ENCODE data around the gene GFRA4.

GFRA4 gene

GRCh38 chr20:3652221-3652620 lies 11.0 kb downstream of the GFRA4 start:
- no peak for TF ChIP-seq CTCF (conservative IDR thresholded peaks at IDR 0.05; ENCODE audit: low read length)
- no peak for DNase-seq (ENCODE audit: low read depth)
- H3K4me3 ChIP-seq (ENCODE audit: low read length): no peak overlapping the region

GRCh38 chr20:3651204-3651962 lies 11.8 kb downstream of the GFRA4 start:
- TF ChIP-seq CTCF (conservative IDR thresholded peaks at IDR 0.05; ENCODE audit: low read length): no peak
- no peak overlapping the region for H3K4me3 ChIP-seq (ENCODE audit: low read length)
- DNase-seq (ENCODE audit: low read depth): no peak

GRCh38 chr20:3648951-3649350 lies 14.2 kb downstream of the GFRA4 start:
- DNase-seq (ENCODE audit: low read depth): no peak
- no peak for TF ChIP-seq CTCF (conservative IDR thresholded peaks at IDR 0.05; ENCODE audit: low read length)
- no peak overlapping the region for H3K4me3 ChIP-seq (ENCODE audit: low read length)

GRCh38 chr20:3647473-3647872 lies 15.7 kb downstream of the GFRA4 start:
- H3K4me3 ChIP-seq (ENCODE audit: low read length): no peak overlapping the region
- DNase-seq (ENCODE audit: low read depth): no peak
- TF ChIP-seq CTCF (conservative IDR thresholded peaks at IDR 0.05; ENCODE audit: low read length): no peak

- no peak for DNase-seq (ENCODE audit: low read depth)
- no peak overlapping the region for H3K4me3 ChIP-seq (ENCODE audit: low read length)
- TF ChIP-seq CTCF (conservative IDR thresholded peaks at IDR 0.05; ENCODE audit: low read length): no peak
Observed at GRCh38 chr20:3646651-3647050, 16.5 kb downstream of the GFRA4 start.

GRCh38 chr20:3646067-3646440 lies 17.1 kb downstream of the GFRA4 start:
- TF ChIP-seq CTCF (conservative IDR thresholded peaks at IDR 0.05; ENCODE audit: low read length): no peak
- no peak for DNase-seq (ENCODE audit: low read depth)
- no peak overlapping the region for H3K4me3 ChIP-seq (ENCODE audit: low read length)

GRCh38 chr20:3645309-3646066 lies 17.7 kb downstream of the GFRA4 start:
- DNase-seq (ENCODE audit: low read depth): no peak
- TF ChIP-seq CTCF (conservative IDR thresholded peaks at IDR 0.05; ENCODE audit: low read length): no peak

More at GRCh38 chr20:3645309-3646066, 17.7 kb downstream of the GFRA4 start:
- no peak overlapping the region for H3K4me3 ChIP-seq (ENCODE audit: low read length)
